Astrocyte of the spinal cord (primary cell): Measurements from ENCODE around the gene CTNNA2.
"Not testable (repeated sequence)": the region's sequence is repeated elsewhere in the genome, so short reads cannot be mapped to it uniquely, and the experiment has no call there.

ENCODE experiments used
- DNase-seq: peaks from one replicate; pipeline ENCODE4 v3.0.0; 2011; ENCODE audit warnings: low read depth, low spot score
- H3K4me3 ChIP-seq: 2 replicates; pipeline ENCODE4 v1.5.1; 2011; ENCODE audit warnings: low read depth, mild to moderate bottlenecking, low read length, moderate library complexity
- in situ Hi-C: cut with HindIII; loops from 2 replicates; pipeline ENCODE4 v1.10.0; 2017; ENCODE audit warnings: low sequenced_read_pairs
- TF ChIP-seq, protein P1 (sequence below): IDR thresholded peaks from 2 replicates; pipeline ENCODE4 v1.5.1; 2012; ENCODE audit warnings: low read depth, mild to moderate bottlenecking, low read length, inconsistent platforms

CTNNA2 gene

DNA sequence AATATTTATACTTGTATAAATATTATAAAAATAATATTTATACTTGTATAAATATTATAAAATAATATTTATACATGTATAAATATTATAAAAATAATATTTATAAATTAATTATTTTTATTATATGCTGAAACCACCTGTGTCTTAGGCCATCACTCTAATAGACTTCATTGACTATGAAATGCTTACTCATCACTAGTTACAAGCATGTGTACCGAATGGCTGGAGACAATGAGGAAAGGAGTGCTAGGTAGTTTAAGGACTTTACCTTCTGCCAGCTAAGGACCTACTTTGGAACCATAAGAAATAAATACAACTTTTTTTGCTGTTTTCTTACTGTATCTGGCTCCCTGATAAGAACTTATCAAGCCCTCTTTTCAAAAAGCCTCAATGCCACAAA, 562.9 kb downstream of the CTNNA2 start:
- in situ Hi-C loops: no loop called here
- DNase-seq: no peak
- no peak overlapping the region for H3K4me3 ChIP-seq
- TF ChIP-seq, protein P1, sequence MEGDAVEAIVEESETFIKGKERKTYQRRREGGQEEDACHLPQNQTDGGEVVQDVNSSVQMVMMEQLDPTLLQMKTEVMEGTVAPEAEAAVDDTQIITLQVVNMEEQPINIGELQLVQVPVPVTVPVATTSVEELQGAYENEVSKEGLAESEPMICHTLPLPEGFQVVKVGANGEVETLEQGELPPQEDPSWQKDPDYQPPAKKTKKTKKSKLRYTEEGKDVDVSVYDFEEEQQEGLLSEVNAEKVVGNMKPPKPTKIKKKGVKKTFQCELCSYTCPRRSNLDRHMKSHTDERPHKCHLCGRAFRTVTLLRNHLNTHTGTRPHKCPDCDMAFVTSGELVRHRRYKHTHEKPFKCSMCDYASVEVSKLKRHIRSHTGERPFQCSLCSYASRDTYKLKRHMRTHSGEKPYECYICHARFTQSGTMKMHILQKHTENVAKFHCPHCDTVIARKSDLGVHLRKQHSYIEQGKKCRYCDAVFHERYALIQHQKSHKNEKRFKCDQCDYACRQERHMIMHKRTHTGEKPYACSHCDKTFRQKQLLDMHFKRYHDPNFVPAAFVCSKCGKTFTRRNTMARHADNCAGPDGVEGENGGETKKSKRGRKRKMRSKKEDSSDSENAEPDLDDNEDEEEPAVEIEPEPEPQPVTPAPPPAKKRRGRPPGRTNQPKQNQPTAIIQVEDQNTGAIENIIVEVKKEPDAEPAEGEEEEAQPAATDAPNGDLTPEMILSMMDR: no peak

DNA sequence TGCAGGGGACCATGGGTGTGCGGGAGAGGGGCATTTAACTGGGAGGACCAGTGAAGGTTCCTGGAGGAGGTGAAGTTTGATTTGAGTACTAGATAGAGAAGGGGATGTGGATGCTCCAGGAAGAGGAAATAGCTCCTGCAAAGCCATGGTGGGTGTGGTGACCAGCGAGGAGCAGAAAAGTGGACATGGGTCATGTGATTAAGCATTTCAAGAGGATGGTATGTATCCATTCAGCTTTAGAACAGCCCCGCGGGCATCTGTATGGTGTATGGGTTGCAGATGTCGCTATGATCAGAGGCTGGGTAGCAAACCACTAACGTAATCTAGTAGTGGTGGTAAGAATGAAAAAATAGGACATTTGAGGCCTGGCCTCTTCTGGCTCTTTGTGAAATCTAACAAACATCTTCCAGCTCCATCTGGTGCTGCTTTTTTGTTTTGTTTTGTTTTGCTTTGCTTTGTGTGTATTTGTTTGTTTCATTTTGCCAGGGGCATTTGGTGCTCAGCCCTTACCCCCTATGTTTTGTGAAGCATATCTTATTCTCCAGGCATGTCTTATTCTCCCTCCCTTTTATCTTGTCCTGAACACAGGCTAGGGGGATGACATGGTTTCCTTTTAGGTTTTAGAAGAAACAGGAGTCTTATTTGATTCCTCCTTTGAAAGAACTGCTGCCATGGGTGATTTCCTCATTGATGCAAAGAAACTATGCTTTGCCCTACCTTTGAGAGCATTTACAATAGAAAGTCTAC, 565.6 kb downstream of the CTNNA2 start:
- TF ChIP-seq, protein P1: no peak
- in situ Hi-C loops: no loop called here
- no peak overlapping the region for H3K4me3 ChIP-seq
- DNase-seq: no peak

DNA sequence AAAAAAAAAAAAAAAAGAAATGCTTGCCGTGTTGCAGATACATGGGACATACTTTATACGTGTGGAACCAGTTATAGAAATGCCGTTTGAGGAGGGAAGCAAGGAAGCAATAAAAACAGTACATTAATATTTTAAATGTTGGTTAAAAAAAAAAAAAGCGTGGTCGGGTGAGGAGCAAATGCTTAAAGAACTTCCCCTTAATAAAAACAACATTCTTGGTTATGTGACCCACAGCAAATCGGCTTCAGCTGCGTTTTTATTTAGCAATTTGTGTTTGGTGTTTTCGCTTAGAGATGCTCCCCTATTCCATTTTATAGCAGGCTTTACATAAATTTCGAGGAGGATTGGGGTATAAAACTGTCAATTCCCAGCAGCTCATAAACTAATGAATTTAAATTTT, 568.1 kb downstream of the CTNNA2 start:
- DNase-seq: no peak
- in situ Hi-C loops: no loop called here
- TF ChIP-seq, protein P1: no peak
- H3K4me3 ChIP-seq: no peak overlapping the region

DNA sequence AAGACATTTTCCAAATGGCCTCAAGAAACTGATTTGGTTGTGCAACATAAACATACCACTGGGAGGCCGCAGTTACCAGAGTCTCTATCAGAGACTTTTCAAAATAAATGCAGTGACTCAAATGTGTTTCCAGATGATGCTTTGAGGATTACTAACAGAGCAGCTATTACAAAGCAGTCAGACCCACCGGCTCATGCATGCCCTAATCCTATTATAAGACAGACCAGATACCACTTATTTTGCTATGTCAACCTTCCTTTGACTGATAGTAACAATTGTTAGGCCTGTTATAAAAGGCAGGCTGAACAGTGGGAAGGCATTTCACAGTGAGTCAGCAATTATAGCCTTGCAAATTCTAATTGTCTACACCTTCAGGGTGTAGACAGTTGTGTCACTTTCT, 574.0 kb downstream of the CTNNA2 start:
- H3K4me3 ChIP-seq: no peak overlapping the region
- DNase-seq: peak; percentile 40
- in situ Hi-C loops: no loop called here
- TF ChIP-seq, protein P1: no peak

DNA sequence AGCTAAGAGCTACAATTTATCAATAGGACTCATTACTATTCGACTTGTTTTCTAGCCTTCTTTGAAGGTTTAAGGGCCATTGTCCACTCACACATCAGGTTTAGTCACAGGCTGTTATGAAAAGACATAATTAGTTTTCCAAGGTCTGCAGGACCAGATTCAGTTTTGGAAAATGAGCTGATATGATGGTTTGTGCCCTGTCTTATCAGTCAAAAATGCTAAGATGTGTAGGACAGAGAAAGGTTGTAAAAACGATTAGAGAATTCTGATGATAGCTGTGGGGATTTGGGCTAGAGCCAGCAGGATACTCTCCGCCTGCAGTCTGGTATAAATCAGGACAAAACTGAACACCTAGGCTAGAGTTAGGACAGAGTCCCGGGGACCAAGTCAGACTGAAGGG, 578.4 kb downstream of the CTNNA2 start:
- in situ Hi-C loops: no loop called here
- TF ChIP-seq, protein P1: no peak
- H3K4me3 ChIP-seq: no peak overlapping the region
- no peak for DNase-seq

DNA sequence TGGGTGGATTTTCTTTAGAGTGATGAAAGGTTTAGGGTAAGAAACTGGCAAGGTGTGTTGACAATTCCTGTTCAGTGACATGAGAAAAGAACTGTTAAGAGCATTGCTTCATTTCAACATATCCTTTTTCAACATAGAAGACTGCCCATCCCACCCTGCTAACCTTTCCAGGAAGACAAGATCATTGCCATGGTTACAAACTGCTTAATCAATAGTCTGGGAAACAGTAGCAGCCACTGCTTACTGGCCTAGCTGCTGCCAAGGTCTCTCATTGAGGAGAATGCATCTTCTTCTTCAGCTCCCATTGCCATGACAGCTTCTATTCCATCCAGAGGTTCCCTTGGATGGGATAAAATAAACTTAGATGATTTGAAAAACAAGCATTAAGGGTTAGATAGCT, 579.6 kb downstream of the CTNNA2 start:
- no peak for DNase-seq
- H3K4me3 ChIP-seq: no peak overlapping the region
- TF ChIP-seq, protein P1: no peak
- in situ Hi-C loops: no loop called here

DNA sequence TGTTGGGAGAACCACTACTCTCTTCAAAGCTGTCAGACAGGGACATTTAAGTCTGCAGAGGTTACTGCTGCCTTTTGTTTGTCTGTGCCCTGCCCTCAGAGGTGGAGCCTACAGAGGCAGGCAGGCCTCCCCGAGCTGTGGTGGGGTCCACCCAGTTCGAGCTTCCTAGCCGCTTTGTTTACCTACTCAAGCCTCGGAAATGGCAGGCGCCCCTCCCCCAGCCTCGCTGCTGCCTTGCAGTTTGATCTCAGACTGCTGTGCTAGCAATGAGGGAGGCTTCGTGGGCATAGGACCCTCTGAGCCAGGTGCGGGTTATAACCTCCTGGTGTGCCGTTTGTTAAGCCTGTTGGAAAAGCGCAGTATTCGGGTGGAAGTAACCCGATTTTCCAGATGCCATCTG, 585.7 kb downstream of the CTNNA2 start:
- in situ Hi-C loops, H3K4me3 ChIP-seq, DNase-seq: not testable (repeated sequence)
